GM21528 (cell line): Measurements from ENCODE around the gene HDLBP.
"Not testable (repeated sequence)": the region's sequence is repeated elsewhere in the genome, so short reads cannot be mapped to it uniquely, and the experiment has no call there.

ENCODE experiments used
- ATAC-seq: cut with Tn5 transposase; IDR thresholded peaks from one replicate; pipeline ENCODE4 v1.9.1; 2021; ENCODE audit warnings: mild to moderate bottlenecking, moderate library complexity; ENCODE audit not compliant: unreplicated experiment, low FRiP score

HDLBP gene

DNA sequence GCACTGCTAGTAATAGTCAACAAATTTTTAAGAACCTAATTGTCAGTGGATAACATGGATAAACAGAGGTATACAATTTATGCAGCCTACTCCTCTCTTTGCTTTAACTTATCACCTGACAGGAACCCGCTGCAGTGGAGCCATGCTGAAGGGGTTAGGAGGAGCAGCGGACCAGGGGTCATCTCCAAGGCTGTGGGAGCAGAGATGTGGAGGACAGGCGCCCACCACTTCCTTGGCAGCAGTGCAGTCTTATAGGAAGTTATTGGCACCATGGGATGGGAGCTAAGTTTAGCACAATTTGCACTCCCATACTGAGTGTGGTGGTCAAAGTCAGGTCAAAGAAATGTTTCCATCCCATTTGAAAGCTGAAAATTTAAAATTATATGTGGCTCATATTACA is 35.6 kb downstream of the HDLBP start:
- no peak for ATAC-seq

DNA sequence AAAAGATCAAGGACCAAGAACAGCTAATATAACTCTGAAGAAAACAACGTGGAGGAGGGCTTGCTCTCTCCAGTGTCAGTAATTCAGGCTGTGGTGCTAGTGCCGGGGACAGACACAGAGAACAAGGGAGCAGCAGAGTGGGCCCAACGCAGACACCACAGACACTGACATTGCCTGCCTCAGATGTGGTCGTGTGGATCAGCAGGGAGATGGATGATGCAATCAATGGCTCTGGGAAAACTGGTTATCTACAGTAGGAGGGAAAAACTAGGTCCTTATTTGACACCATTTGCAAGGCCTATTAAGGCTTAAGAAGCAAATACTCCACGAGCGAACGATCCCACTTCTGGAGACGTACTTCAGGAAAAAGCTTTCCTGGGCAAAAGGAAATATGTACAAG is 36.1 kb downstream of the HDLBP start:
- ATAC-seq, result no peak

DNA sequence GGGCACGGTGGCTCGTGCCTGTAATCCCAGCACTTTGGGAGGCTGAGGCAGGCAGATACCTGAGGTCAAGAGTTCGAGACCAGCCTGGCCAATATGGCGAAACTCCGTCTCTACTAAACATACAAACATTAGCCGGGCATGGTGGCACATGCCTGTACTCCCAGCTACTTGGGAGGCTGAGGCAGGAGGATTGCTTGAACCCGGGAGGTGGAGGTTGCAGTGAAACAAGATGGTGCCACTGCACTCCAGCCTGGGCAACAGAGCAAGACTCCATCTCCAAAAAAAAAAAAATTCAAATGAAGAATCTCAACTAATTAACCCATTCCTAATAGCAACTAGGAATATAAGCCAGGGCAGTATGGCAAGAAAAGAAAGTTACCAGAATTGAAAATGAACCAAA is 37.2 kb downstream of the HDLBP start:
- not testable (repeated sequence) for ATAC-seq

- no peak for ATAC-seq
Measured at GRCh38 chr2:241275910-241276309, 39.6 kb downstream of the HDLBP start.

DNA sequence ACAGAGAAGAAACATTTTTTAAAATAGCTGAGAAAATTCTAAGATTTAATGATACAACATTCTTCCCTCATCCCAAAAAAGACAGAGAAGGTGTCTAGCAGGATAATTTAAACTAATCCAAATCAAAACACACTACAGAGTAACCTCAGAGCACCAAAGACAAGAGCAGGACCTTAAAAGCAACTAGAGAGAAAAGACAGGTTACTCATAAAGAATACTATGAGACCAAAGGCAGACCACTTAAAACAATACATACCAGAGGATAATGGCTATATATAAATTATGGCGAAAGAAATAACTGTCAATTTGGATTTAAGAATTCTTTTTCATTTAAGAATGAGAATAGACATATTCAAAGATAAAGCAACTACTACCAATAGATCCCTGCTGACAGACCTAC is 40.0 kb downstream of the HDLBP start:
- no peak for ATAC-seq

DNA sequence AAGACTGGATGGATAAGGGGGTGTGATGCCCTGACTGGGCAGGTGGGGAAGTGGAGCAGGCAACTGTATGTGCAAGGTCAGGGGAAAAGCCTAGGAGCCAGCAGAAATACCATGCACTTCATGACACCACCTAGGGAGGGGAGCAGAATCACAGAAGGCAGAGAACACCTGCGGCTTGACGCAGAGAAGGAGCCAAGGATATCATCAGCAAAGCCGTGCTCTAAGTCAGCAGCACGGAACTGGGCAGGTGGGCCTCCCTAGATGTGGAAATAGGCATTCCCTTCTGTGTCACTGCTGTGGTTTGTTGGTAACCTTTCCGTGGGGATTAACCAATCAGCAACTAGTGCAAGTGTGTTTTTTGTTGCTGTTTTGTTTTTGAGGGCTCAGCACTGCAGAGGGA is 41.3 kb downstream of the HDLBP start:
- ATAC-seq, result no peak

DNA sequence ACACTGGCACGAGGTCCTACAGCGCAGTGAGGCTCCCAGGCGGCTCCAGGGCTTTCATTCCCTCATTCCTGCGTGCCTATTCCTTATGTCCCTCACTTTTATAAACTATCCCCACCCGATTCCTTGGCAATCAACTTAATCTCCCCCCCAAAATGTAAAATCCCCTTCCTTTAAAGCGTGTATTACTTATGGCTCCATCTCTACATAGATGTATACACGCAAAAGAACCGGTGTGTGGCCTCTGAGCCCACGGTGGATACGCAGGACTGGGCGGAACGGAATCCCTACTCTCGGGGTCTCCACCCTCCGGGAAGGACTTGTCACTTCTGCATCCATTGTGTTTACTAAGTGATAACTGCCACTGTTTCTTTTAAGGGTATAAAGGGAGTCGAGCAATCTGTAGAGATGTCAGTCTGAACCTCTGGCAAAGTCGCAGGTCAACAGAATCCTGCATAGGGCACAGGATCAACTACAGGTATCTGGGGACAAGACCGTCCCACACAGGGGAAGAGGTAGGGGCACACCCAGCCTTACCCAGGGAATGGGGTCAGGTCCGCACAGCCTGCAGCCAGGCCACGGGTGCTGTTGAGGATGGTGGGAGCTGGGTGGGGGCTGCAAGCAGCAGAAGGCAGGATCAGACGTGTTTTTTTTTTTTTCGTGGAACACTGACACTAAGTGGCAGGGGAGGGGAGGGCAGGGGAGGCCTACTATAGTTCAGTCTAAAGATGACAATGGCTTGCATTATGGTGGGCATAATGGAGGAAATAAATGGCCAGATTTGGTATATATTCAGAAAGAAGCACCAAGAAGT is 42.1 kb downstream of the HDLBP start:
- no peak for ATAC-seq

GRCh38 chr2:241272303-241273209 is 42.9 kb downstream of the HDLBP start:
- ATAC-seq, result peak; percentile 72

GRCh38 chr2:241271706-241272302 is 43.7 kb downstream of the HDLBP start:
- ATAC-seq, result peak; percentile 53

GRCh38 chr2:241270531-241270930 is 44.9 kb downstream of the HDLBP start:
- ATAC-seq, result no peak

- ATAC-seq, result no peak
Measured at GRCh38 chr2:241269707-241270520, 45.6 kb downstream of the HDLBP start.

- ATAC-seq, result no peak
Measured at GRCh38 chr2:241268716-241269445, 46.6 kb downstream of the HDLBP start.

GRCh38 chr2:241268306-241268705 is 47.2 kb downstream of the HDLBP start:
- no peak for ATAC-seq

DNA sequence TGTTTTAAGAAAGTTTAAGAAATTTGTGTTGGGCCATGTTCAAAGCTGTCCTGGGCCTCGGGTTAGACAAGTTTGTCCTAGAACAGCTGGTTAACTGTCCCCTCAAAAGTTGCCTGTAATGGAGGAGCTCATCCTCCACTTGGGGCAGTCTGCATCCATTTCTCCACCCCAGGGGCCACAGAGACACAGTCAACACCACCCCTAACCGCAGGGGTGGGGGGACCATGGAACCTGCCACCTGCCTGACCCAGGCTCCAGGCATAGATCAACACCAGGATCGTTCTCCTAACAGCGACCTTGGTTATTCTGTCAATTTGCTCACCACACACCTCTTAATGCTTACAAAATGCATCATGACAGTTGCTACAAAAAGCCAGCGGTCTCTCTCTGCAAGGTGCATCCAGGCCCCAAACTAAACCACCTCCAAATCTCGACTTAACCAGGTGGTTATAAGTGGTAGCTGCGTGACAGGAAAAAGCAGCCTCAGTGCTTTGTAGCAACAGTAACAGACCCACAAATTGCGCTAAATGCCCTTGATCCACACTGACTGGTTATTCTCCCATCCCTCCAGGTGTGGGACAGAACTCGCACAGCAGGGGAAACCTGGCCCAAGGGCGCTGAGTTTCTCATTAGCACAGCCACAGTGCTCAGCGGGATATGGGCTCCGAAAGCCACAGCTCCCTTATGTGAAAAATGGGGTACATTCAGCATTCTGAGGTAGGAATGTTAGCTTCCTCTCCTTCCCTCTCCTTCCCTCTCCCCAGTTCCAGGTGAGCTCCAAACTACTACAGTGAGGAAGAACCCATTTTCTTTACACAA is 48.0 kb downstream of the HDLBP start:
- ATAC-seq, result no peak

GRCh38 chr2:241265506-241265905 is 50.0 kb downstream of the HDLBP start:
- no peak for ATAC-seq

- no peak for ATAC-seq
Measured at GRCh38 chr2:241263061-241263460, 52.4 kb downstream of the HDLBP start.

GRCh38 chr2:241261628-241262027 is 53.8 kb downstream of the HDLBP start:
- ATAC-seq, result no peak

GRCh38 chr2:241260911-241261310 is 54.6 kb downstream of the HDLBP start:
- no peak for ATAC-seq
